Measurements from ENCODE around the gene SERPINB12. TPM values are rescaled to one million over a fixed set of nuclear protein-coding genes. Genes with fewer than 3 reads are reported as not detected.

The SERPINB12 gene
- total RNA-seq, 1 donor from 2014 or later = not detected

DNA sequence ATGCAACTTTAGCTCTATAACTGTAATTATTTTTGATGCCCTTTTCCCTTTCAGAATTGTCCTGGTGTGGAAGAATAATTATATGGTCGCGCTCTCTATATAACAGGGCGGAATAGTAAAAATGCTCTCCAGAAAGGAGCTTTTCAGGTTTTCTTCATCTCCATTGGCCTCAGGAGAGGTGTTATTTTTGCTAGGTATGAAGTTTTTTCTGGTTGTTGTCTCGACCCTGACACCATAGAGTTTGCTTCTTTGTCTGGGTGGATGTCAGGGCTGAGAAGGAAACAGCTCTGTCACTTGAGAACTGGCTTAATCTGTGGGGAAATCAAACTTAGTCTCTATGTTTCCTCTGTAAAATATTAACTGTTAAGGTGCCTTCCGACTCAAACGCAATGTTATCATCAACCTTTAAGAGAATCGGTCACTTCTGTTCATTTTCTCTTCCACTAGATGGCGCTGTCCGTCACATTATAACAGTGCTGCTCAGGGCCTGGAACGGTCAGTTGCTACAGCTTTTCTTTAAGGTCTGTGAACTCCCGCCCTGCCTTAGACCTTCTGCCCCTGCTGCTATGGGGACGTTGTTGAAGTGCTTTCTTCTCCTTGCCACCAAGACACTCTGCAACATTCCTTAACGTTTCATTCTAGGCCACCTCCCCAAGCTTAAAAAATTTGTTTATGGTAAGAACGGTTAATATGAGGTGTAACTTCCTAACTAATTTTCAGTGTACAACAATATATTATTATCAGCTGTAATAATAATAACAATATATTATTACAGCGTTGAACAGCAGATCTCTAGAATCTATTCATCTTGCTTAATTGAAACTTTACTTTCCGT lies 23.8 kb upstream of the SERPINB12 start:
- TF ChIP-seq, protein P1, sequence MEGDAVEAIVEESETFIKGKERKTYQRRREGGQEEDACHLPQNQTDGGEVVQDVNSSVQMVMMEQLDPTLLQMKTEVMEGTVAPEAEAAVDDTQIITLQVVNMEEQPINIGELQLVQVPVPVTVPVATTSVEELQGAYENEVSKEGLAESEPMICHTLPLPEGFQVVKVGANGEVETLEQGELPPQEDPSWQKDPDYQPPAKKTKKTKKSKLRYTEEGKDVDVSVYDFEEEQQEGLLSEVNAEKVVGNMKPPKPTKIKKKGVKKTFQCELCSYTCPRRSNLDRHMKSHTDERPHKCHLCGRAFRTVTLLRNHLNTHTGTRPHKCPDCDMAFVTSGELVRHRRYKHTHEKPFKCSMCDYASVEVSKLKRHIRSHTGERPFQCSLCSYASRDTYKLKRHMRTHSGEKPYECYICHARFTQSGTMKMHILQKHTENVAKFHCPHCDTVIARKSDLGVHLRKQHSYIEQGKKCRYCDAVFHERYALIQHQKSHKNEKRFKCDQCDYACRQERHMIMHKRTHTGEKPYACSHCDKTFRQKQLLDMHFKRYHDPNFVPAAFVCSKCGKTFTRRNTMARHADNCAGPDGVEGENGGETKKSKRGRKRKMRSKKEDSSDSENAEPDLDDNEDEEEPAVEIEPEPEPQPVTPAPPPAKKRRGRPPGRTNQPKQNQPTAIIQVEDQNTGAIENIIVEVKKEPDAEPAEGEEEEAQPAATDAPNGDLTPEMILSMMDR (IDR thresholded peaks at IDR 0.05; ENCODE audit: insufficient read depth, low read length, poor library complexity, severe bottlenecking) = peak; percentile 66
- Histone ChIP-seq H3K4me3 (ENCODE audit: low read depth, low read length) (no peak overlapping the region), H3K36me3 (ENCODE audit: control insufficient read depth, insufficient read depth, low read length) (no peaks in the 10 kb centered on the region), H3K27me3 (ENCODE audit: control insufficient read depth, insufficient read depth, low read length) (no peaks in the 10 kb centered on the region)
- DNase-seq (ENCODE audit: low read depth) = peak; percentile 31

DNA sequence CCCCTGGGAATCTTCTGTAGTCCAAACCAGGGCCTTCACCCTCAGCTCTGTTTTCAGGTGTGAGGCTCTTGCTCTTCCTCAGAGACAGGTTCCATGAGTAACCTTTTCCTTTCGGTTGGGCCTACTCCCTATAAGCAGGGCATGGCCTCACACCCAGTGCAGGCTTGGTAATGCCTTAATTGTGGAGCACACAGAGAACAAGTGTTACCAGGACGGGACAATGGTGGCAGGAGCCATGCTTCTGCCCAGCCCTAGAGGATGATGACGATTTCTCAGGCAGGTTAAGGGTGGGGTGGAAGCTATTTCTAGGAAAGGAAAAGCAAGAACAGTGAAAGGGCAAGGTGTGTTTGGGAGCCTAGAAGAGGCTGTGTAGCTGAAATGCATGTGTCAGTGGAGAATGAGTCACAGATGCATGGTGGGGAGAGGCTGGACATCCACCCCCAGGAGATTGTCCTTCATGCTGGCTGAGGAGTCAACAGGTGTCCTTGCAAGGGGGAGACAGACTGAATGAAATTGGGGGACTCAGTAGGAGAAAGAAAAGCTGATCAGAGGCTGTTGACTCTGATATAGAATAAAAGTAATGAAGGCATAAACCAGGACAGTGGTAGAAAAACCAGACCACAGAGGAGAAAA lies 22.0 kb upstream of the SERPINB12 start:
- Histone ChIP-seq H3K27me3 (ENCODE audit: control insufficient read depth, insufficient read depth, low read length) (no peaks in the 10 kb centered on the region), H3K4me3 (ENCODE audit: low read depth, low read length) (no peak overlapping the region), H3K36me3 (ENCODE audit: control insufficient read depth, insufficient read depth, low read length) (no peaks in the 10 kb centered on the region)
- DNase-seq (ENCODE audit: low read depth) = no peak
- TF ChIP-seq, protein P1 (IDR thresholded peaks at IDR 0.05; ENCODE audit: insufficient read depth, low read length, poor library complexity, severe bottlenecking) = no peak

DNA sequence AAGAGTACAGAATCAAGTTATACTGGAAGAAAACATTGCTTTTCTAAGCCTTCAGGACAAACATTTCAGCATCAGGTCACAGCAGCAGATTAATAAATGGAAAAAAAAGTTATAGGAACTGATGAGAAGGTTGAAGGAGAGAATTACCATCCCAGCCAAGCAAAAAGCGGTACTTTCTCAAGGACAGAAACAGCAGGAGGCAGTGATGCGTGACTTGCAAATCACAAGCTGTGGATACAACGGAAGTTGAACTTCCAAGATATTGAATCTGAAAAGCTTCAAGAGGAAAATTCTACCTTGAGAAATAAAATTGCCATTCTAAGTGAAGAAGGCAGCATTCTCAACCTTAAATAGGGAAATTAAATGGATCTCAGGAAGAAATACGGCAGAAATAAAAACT lies 18.5 kb upstream of the SERPINB12 start:
- H3K36me3 ChIP-seq (ENCODE audit: control insufficient read depth, insufficient read depth, low read length) = no peaks in the 10 kb centered on the region
- TF ChIP-seq, protein P1 (IDR thresholded peaks at IDR 0.05; ENCODE audit: insufficient read depth, low read length, poor library complexity, severe bottlenecking) = no peak
- DNase-seq (ENCODE audit: low read depth) = no peak
- H3K4me3 ChIP-seq (ENCODE audit: low read depth, low read length) = no peak overlapping the region
- no peaks in the 10 kb centered on the region for H3K27me3 ChIP-seq (ENCODE audit: control insufficient read depth, insufficient read depth, low read length)

DNA sequence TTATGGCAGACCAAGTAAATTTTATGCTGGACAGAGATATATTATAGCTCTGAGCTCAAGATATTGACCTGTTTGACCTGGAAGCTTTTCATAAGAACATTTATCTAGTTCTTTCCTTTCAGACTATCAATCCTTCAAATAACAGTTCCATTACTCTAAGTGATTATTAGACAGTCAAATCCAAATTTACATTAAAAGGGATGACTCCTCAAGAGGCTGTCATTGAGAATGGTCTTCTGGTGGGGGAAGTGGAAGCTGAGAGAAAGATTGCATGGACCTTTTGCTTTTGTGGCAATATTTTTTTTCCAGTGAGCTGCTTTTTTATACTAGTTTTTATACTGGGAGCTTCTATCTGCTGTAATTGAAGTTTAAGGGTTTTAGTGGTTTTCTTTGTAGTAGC lies 14.9 kb upstream of the SERPINB12 start:
- H3K36me3 ChIP-seq (ENCODE audit: control insufficient read depth, insufficient read depth, low read length) = no peaks in the 10 kb centered on the region
- no peaks in the 10 kb centered on the region for H3K27me3 ChIP-seq (ENCODE audit: control insufficient read depth, insufficient read depth, low read length)
- no peak overlapping the region for H3K4me3 ChIP-seq (ENCODE audit: low read depth, low read length)
- no peak for DNase-seq (ENCODE audit: low read depth)
- TF ChIP-seq, protein P1 (IDR thresholded peaks at IDR 0.05; ENCODE audit: insufficient read depth, low read length, poor library complexity, severe bottlenecking) = no peak

DNA sequence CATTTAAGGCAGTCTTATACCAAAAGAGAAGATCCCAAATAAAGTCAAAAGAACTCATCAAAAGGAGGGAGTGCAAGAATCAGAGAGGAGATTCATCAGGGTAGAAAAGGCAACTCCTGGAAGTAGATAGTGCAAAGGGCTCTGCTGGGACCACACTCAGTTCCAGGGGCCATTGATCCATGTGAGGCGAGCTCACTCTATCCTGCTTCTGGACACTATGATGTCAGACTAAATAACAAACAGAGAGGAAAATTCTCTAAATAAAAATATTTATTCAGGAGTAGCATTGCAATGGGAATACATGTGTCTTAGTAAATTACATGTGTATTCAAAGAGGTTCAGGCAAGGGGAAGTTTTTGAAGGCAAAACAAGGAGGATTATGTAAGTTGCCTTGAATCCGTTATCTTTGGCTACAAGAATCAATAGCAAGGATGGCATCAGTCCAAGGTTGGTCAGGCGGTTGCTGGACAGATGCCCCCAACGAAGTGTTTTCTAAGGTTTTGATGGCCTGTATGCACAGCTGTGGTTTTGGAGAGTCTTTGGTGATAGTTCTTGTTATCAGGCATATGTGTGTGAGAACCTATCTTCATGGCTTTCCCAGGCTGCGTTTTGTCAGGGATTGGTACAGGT lies 13.2 kb upstream of the SERPINB12 start:
- TF ChIP-seq, protein P1 (IDR thresholded peaks at IDR 0.05; ENCODE audit: insufficient read depth, low read length, poor library complexity, severe bottlenecking) = no peak
- no peaks in the 10 kb centered on the region for H3K27me3 ChIP-seq (ENCODE audit: control insufficient read depth, insufficient read depth, low read length)
- H3K36me3 ChIP-seq (ENCODE audit: control insufficient read depth, insufficient read depth, low read length) = no peaks in the 10 kb centered on the region
- DNase-seq (ENCODE audit: low read depth) = no peak
- no peak overlapping the region for H3K4me3 ChIP-seq (ENCODE audit: low read depth, low read length)
